ENCODE results near the gene MARS1.
"Not testable (repeated sequence)": the region's sequence is repeated elsewhere in the genome, so short reads cannot be mapped to it uniquely, and the experiment has no call there.

MARS1 gene

DNA sequence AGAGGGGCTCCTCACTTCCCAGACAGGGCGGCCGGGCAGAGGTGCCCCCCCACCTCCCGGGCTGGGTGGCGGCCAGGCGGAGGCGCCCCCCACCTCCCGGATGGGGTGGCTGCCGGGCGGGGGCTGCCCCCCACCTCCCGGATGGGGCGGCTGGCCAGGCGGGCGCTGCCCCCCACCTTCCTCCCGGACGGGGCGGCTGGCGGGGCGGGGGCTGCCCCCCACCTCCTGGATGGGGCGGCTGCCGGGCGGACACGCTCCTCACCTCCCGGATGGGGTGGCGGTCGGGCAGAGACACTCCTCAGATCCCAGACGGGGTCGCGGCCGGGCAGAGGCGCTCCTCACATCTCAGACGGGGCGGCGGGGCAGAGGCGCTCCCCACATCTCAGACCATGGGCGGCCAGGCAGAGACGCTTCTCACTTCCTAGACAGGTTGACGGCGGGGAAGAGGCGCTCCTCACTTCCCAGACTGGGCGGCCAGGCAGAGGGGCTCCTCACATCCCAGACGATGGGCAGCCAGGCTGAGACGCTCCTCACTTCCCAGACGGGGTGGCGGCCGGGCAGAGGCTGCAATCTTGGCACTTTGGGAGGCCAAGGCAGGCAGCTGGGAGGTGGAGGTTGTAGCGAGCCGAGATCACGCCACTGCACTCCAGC is 7.3 kb downstream of the MARS1 start:
- not testable (repeated sequence) for DNase-seq (ENCODE audit: low read depth)

DNA sequence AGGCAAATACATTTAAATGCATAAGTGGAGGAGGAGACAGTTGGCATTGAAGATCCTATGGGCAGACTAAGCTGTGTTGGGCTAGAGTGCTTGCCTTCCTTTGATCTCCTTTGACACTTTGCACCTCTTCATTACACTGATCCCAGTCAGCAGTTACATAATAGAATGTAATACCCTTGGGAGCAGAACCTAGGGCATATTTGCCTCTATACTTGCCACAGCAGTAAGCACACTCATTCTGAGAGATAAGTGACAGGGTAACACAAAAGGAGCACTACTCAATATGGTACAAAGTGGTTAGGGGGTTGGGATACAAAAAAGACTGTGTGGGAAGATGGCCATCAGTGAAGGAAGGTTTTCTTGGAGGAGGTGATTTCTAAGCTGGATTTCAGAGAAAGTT is 9.0 kb downstream of the MARS1 start:
- no peak for DNase-seq (ENCODE audit: low read depth)

GRCh38 chr12:57497223-57498131 is 9.6 kb downstream of the MARS1 start:
- no peak for DNase-seq (ENCODE audit: low read depth)

GRCh38 chr12:57498132-57498502 is 10.2 kb downstream of the MARS1 start:
- no peak for DNase-seq (ENCODE audit: low read depth)

- DNase-seq (ENCODE audit: low read depth): no peak
Measured at GRCh38 chr12:57498571-57498970, 10.7 kb downstream of the MARS1 start.

- DNase-seq (ENCODE audit: low read depth): no peak
Measured at GRCh38 chr12:57500213-57500612, 12.3 kb downstream of the MARS1 start.

DNA sequence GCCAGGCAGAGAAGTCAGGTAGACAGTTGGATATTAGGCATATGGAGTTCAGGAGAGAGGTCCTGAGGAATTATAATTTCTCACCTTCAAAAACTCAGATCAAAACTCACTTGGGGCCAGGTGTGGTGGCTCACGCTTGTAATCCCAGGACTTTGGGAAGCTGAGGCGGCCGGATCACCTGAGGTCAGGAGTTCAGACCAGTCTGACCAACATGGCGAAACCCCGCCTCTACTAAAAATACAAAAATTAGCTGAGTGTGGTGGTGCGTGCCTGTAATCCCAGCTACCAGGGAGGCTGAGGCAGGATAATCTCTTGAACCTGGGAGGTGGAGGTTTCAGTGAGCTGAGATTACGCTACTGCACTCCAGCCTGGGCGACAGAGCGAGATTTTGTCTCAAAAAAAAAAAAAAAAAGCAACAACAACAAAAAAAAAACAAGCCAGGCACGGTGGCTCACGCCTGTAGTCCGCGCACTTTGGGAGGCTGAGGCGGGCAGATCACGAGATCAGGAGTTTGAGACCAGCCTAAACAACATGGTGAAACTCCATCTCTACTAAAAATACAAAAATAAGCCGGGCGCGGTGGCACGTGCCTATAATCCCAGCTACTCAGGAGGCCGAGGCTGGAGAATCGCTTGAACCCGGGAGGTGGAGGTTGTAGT is 14.6 kb downstream of the MARS1 start:
- DNase-seq (ENCODE audit: low read depth): not testable (repeated sequence)

DNA sequence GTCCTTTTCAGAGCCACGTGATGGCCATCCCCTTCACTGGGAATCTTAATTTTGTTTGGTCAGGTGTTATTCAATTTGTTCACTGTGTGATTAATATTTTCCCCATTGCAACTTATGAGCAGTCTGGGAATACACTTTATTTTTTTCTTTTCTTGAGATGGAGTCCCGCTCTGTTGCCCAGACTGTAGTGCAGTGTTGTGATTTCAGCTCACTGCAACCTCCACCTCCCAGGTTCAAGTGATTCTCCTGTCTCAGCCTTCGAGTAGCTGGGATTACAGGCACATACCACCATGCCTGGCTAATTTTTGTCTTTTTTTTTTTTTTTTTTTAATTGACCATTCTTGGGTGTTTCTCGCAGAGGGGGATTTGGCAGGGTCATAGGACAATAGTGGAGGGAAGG is 18.7 kb downstream of the MARS1 start:
- DNase-seq (ENCODE audit: low read depth): not testable (repeated sequence)

- DNase-seq (ENCODE audit: low read depth): not testable (repeated sequence)
Measured at GRCh38 chr12:57507796-57508195, 19.9 kb downstream of the MARS1 start.

DNA sequence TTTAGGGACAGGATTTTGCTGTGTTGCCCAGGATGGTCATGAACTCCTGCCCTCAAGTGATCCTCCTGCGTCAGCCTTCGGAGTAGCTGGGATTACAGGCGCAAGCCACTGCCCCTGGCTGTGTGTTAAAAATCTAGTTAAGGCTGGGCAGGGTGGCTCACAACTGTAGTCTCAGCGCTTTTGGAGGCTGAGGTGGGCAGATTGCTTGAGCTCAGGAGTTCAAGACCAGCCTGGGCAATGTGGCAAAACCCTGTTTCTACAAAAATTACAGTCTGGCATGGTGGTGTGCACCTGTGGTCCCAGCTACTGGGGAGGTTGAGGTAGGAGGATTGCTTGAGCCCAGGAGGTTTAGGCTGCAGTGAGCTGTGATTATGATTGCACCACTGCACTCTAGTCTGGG is 23.3 kb downstream of the MARS1 start:
- DNase-seq (ENCODE audit: low read depth): no peak

GRCh38 chr12:57511588-57512325 is 23.9 kb downstream of the MARS1 start:
- no peak for DNase-seq (ENCODE audit: low read depth)

DNA sequence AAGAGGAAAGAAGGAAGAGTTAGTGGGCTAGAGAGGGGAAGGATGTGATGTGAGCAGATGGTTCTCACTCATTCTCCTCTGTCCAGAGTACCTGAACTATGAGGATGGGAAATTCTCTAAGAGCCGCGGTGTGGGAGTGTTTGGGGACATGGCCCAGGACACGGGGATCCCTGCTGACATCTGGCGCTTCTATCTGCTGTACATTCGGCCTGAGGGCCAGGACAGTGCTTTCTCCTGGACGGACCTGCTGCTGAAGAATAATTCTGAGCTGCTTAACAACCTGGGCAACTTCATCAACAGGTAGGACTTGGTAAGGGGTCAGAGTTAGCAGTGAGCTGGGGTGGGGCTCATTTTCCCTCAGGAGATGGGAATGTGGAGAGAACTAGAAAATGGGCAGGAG is 24.8 kb downstream of the MARS1 start:
- DNase-seq (ENCODE audit: low read depth): no peak

- no peak for DNase-seq (ENCODE audit: low read depth)
Measured at GRCh38 chr12:57513266-57513665, 25.4 kb downstream of the MARS1 start.

- DNase-seq (ENCODE audit: low read depth): not testable (repeated sequence)
Measured at GRCh38 chr12:57513677-57514076, 25.8 kb downstream of the MARS1 start.

- DNase-seq (ENCODE audit: low read depth): not testable (repeated sequence)
Measured at GRCh38 chr12:57514246-57514645, 26.4 kb downstream of the MARS1 start.

- no peak for DNase-seq (ENCODE audit: low read depth)
Measured at GRCh38 chr12:57514720-57515407, 27.0 kb downstream of the MARS1 start.

DNA sequence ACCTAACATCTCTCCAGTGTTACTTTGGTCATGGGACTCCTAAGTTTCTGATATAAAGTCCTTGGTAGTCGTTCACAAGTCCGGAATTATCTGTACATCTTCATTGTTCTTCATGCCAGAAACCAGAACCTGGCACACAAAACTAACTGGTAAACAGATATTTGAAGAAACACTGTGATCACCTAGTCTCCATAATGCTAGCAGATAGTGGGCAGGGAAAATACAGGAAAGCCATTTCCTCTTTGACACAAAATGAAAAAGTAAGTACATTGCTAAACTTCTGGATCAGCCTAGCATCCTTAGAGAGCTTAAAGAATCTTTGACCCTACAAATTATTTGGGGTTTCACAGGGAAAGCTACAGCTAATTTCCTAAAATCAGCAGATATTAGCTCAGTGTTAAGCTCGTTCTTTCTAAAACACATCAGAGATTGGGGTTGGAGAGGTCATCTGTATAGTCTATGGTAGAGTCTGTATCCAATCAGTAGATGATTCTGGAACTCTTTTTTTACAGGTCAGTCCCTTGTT is 27.6 kb downstream of the MARS1 start:
- no peak for DNase-seq (ENCODE audit: low read depth)

DNA sequence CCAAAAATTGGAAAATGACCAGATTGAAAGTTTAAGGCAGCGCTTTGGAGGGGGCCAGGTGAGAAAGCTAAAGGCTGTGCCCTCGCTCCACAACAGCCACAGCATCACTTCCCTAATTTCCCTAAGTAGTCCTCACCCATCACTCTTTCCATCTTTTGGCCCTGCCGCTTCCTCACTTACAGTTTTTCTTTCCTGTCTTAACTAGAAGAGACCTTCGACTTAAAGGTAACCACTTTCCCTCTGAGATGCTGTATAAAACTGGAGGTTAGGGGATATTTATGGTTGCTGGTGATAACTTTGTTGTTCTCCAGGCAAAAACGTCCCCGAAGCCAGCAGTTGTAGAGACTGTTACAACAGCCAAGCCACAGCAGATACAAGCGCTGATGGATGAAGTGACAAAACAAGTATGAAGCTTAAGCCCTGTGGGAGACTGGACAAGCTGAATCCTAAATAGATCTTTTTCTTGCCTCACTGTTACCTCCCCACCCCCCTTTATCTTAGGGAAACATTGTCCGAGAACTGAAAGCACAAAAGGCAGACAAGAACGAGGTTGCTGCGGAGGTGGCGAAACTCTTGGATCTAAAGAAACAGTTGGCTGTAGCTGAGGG is 28.2 kb downstream of the MARS1 start:
- DNase-seq (ENCODE audit: low read depth): no peak

GRCh38 chr12:57516617-57517153 is 28.8 kb downstream of the MARS1 start:
- no peak for DNase-seq (ENCODE audit: low read depth)

DNA sequence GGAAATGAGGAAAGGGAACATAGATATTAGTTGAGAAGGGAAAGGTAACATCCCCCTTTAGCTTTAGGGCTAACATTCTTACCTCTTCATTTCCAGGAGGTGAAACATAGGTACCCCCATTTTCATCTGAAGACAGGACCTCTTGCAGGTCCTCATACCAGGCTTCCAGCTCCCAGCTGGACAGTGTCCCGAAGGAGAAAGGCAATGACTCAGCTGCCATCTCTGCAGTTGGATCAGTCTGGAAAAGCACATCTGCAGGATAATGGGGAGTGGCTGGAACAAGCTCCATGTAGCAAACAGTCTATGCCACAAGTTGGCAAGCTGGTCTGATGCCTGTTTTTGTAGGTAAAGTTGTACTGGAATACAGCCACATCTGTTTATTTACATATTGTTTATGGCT is 29.3 kb downstream of the MARS1 start:
- peak; percentile 21 for DNase-seq (ENCODE audit: low read depth)

- not testable (repeated sequence) for DNase-seq (ENCODE audit: low read depth)
Measured at GRCh38 chr12:57517718-57518117, 29.9 kb downstream of the MARS1 start.

Data from iris pigment epithelial cell (primary cell).